Vagina (tissue), 2 donors: ENCODE measurements around the gene EMILIN1. TPM values are rescaled to one million over a fixed set of nuclear protein-coding genes. Genes with fewer than 3 reads are reported as not detected.
"Not testable (repeated sequence)": the region's sequence is repeated elsewhere in the genome, so short reads cannot be mapped to it uniquely, and the experiment has no call there.

Experiments used
- DNase-seq, 2 donors: peaks; one replicate each; pipeline ENCODE4 v3.0.0-alpha.2; 2017; ENCODE audit errors: extremely low spot score in 2 of 2
- H3K27ac ChIP-seq: fragments of 200-600 bp; sonication (generic); one replicate; pipeline ENCODE4 v1.5.1; 2019
- H3K27me3 ChIP-seq: fragments of 200-600 bp; sonication (generic); one replicate; pipeline ENCODE4 v1.5.1; 2019
- H3K36me3 ChIP-seq, 2 donors: fragments of 200-600 bp; sonication (generic); one replicate each; pipeline ENCODE4 v1.5.1; 2017 to 2019
- H3K4me1 ChIP-seq: fragments of 200-600 bp; sonication (generic); one replicate; pipeline ENCODE4 v1.5.1; 2019
- H3K4me3 ChIP-seq, 2 donors: fragments of 200-600 bp; sonication (generic); 1 replicate in 1 of 2; 2 replicates in 1 of 2; pipeline ENCODE4 v1.5.1; 2016 to 2019
- H3K9me3 ChIP-seq: fragments of 200-600 bp; sonication (generic); one replicate; pipeline ENCODE4 v1.5.1; 2019
- CTCF ChIP-seq, 3 experiments: fragments of 450-650 bp in 2 of 3; fragments of 200-600 bp in 1 of 3; sonication (generic) in 1 of 3; IDR thresholded peaks; one replicate each; pipeline ENCODE4 v1.5.1; 2017 to 2019; ENCODE audit warnings: antibody characterized with exemption in 3 of 3, mild to moderate bottlenecking in 2 of 3, moderate library complexity in 2 of 3
- POLR2A ChIP-seq, 2 donors: fragments of 450-650 bp; IDR thresholded peaks; one replicate each; pipeline ENCODE4 v1.6.1; 2017; ENCODE audit warnings: antibody characterized with exemption in 2 of 2, mild to moderate bottlenecking in 2 of 2, moderate library complexity in 2 of 2
- POLR2AphosphoS5 ChIP-seq, 2 donors: sonication (generic); formaldehyde crosslinking; IDR thresholded peaks; one replicate each; pipeline ENCODE4 v1.9.0; 2017; ENCODE audit warnings: antibody characterized with exemption in 2 of 2, mild to moderate bottlenecking in 2 of 2, low read depth in 1 of 2; ENCODE audit not compliant: insufficient read depth in 1 of 2
- intact Hi-C: fragments of 100-400 bp; cut with DNase I; formaldehyde crosslinking; loops from one replicate; pipeline ENCODE4 v1.15.1; 2023
- total RNA-seq: library from RNA; depleted of rRNA; stranded (reverse); fragments of >200 nt; gene quantifications from one replicate; pipeline ENCODE4 v1.2.3, GENCODE V29; 2016

The EMILIN1 gene
- total RNA-seq, 1 donor from 2014 or later, result 100 TPM

GRCh38 chr2:27100036-27100435 is 21.6 kb downstream of the EMILIN1 start:
- H3K4me1 ChIP-seq, result peaks cover 8% of the 10 kb centered on the region
- intact Hi-C loops, result loop anchor here (5.0 kb wide), 1 partner anchor 92 kb away; no protein-coding TSS in a partner anchor
- TF ChIP-seq CTCF (IDR thresholded peaks at IDR 0.05) (no peak), POLR2AphosphoS5 (IDR thresholded peaks at IDR 0.05; ENCODE audit: insufficient read depth in 1 of 2, low read depth in 1 of 2) (no peak)
- no peak overlapping the region for H3K4me3 ChIP-seq
- H3K27me3 ChIP-seq, result no peaks in the 10 kb centered on the region
- DNase-seq, result no peak
- H3K36me3 ChIP-seq, result no peaks in the 10 kb centered on the region
- H3K27ac ChIP-seq, result no peak overlapping the region
- H3K9me3 ChIP-seq, result no peaks in the 10 kb centered on the region

- TF ChIP-seq POLR2A (IDR thresholded peaks at IDR 0.05), result no peak
- H3K9me3 ChIP-seq, result no peaks in the 10 kb centered on the region
- DNase-seq, result no peak
- no peaks in the 10 kb centered on the region for H3K4me1 ChIP-seq
- intact Hi-C loops, result loop anchor here (5.0 kb wide), 1 partner anchor 90 kb away; no protein-coding TSS in a partner anchor
- no peaks in the 10 kb centered on the region for H3K36me3 ChIP-seq
- no peak overlapping the region for H3K4me3 ChIP-seq
- H3K27ac ChIP-seq, result no peak overlapping the region
- H3K27me3 ChIP-seq, result no peaks in the 10 kb centered on the region
Measured at GRCh38 chr2:27102329-27102728, 23.9 kb downstream of the EMILIN1 start.

- H3K9me3 ChIP-seq, result no peaks in the 10 kb centered on the region
- no peaks in the 10 kb centered on the region for H3K27me3 ChIP-seq
- no peaks in the 10 kb centered on the region for H3K36me3 ChIP-seq
- TF ChIP-seq POLR2AphosphoS5 (IDR thresholded peaks at IDR 0.05; ENCODE audit: insufficient read depth in 1 of 2, low read depth in 1 of 2), result no peak
- H3K4me3 ChIP-seq, result no peak overlapping the region
- intact Hi-C loops, result no loop called here
- no peak overlapping the region for H3K27ac ChIP-seq
- DNase-seq, result no peak
- H3K4me1 ChIP-seq, result no peaks in the 10 kb centered on the region
Measured at GRCh38 chr2:27105981-27106380, 27.6 kb downstream of the EMILIN1 start.

- no peak overlapping the region for H3K27ac ChIP-seq
- TF ChIP-seq POLR2A (IDR thresholded peaks at IDR 0.05), result no peak
- no peak for TF ChIP-seq CTCF (IDR thresholded peaks at IDR 0.05)
- no peak for TF ChIP-seq POLR2AphosphoS5 (IDR thresholded peaks at IDR 0.05; ENCODE audit: insufficient read depth in 1 of 2, low read depth in 1 of 2)
- intact Hi-C loops, result no loop called here
Measured at GRCh38 chr2:27108221-27108620, 29.8 kb downstream of the EMILIN1 start.

GRCh38 chr2:27109083-27109482 is 30.7 kb downstream of the EMILIN1 start:
- Histone ChIP-seq H3K36me3 (no peaks in the 10 kb centered on the region), H3K4me3 (no peak overlapping the region), H3K27ac (no peak overlapping the region), H3K27me3 (no peaks in the 10 kb centered on the region), H3K4me1 (no peaks in the 10 kb centered on the region), H3K9me3 (no peaks in the 10 kb centered on the region)
- TF ChIP-seq POLR2AphosphoS5 (IDR thresholded peaks at IDR 0.05; ENCODE audit: insufficient read depth in 1 of 2, low read depth in 1 of 2), result no peak
- TF ChIP-seq CTCF (IDR thresholded peaks at IDR 0.05), result no peak
- no peak for TF ChIP-seq POLR2A (IDR thresholded peaks at IDR 0.05)
- DNase-seq, result no peak
- intact Hi-C loops, result no loop called here

More at GRCh38 chr2:27108221-27108620, 29.8 kb downstream of the EMILIN1 start:
- Histone ChIP-seq H3K9me3 (no peaks in the 10 kb centered on the region), H3K4me1 (no peaks in the 10 kb centered on the region), H3K27me3 (no peaks in the 10 kb centered on the region), H3K36me3 (no peaks in the 10 kb centered on the region), H3K4me3 (no peak overlapping the region)
- DNase-seq, result no peak

- H3K4me1 ChIP-seq, H3K36me3 ChIP-seq, intact Hi-C loops, H3K9me3 ChIP-seq, H3K27me3 ChIP-seq, H3K27ac ChIP-seq, H3K4me3 ChIP-seq, DNase-seq: not testable (repeated sequence)
Measured at GRCh38 chr2:27110603-27111352, 32.4 kb downstream of the EMILIN1 start.

- H3K36me3 ChIP-seq, DNase-seq, H3K9me3 ChIP-seq, H3K27ac ChIP-seq, intact Hi-C loops, H3K4me3 ChIP-seq, H3K4me1 ChIP-seq, H3K27me3 ChIP-seq: not testable (repeated sequence)
Measured at GRCh38 chr2:27111392-27112078, 33.1 kb downstream of the EMILIN1 start.
